Activated CD4-positive, alpha-beta T cell treated with anti-CD3 and anti-CD28 coated beads for 36 hours (primary cell): ENCODE results near the gene PDGFRA. TPM values are rescaled to one million over a fixed set of nuclear protein-coding genes. Genes with fewer than 3 reads are reported as not detected.

Experiments
- ATAC-seq: fragments of 200-7000 bp; cut with Tn5 transposase; one replicate; pipeline ENCODE4 v1.10.0; 2021; ENCODE audit warnings: mild to moderate bottlenecking, moderate library complexity
- CTCF ChIA-PET: fragments of 350-600 bp; sonication (Branson Sonifier 250); formaldehyde crosslinking; loops from one replicate; lab custom pipeline; 2021; ENCODE audit warnings: antibody characterized with exemption; lab: Charles Lee
- POLR2A ChIA-PET: fragments of 350-600 bp; sonication (Branson Sonifier 250); formaldehyde crosslinking; loops from one replicate; lab custom pipeline; 2021; ENCODE audit warnings: antibody characterized with exemption, inconsistent platforms; lab: Charles Lee
- DNase-seq: peaks from one replicate; pipeline ENCODE4 v3.0.0-alpha.2; 2020
- H3K27ac Mint-ChIP-seq: one replicate; pipeline ENCODE4 v1.8.0; 2021; ENCODE audit warnings: mixed read lengths
- H3K27me3 Mint-ChIP-seq: one replicate; pipeline ENCODE4 v1.8.0; 2021; ENCODE audit warnings: mixed read lengths
- H3K36me3 Mint-ChIP-seq: one replicate; pipeline ENCODE4 v1.8.0; 2021; ENCODE audit warnings: low read depth, mixed read lengths
- H3K4me1 Mint-ChIP-seq: one replicate; pipeline ENCODE4 v1.8.0; 2021; ENCODE audit warnings: mixed read lengths
- H3K4me3 Mint-ChIP-seq: one replicate; pipeline ENCODE4 v1.8.0; 2021; ENCODE audit warnings: mild to moderate bottlenecking, moderate library complexity, mixed read lengths
- H3K9me3 Mint-ChIP-seq: one replicate; pipeline ENCODE4 v1.8.0; 2021; ENCODE audit warnings: low read depth, mixed read lengths
- intact Hi-C, 2 experiments: fragments of 100-400 bp; cut with DNase I in 1 of 2; cut with micrococcal nuclease in 1 of 2; formaldehyde crosslinking; loops; one replicate each; pipeline versions ENCODE4 v1.14.2 to v1.15.1; 2022 to 2024; cut with DNase I, micrococcal nuclease
- total RNA-seq, 2 experiments: library from RNA; stranded (reverse); gene quantifications; one replicate each; pipeline ENCODE4 v1.2.3, GENCODE V29; 2021

Gene PDGFRA
- total RNA-seq, 2 experiments from 2014 or later: not detected

GRCh38 chr4:54213761-54214160 lies 15.3 kb upstream of the PDGFRA start:
- ChIA-PET CTCF (interaction anchor here (0.5 to 8.4 kb wide), 3 partner anchors 19 to 284 kb away, joined by 3 to 107 read pairs (median 9); no protein-coding TSS in a partner anchor), POLR2A (no interaction called here)
- Mint-ChIP-seq H3K9me3 (no peaks in the 10 kb centered on the region), H3K4me3 (no peak overlapping the region), H3K27me3 (peaks cover 27% of the 10 kb centered on the region), H3K4me1 (peaks cover 3% of the 10 kb centered on the region), H3K27ac (no peak overlapping the region), H3K36me3 (no peaks in the 10 kb centered on the region)
- intact Hi-C loops: no loop called here
- DNase-seq: no peak
- no peak for ATAC-seq

- ChIA-PET POLR2A (interaction anchor here (0.7 kb wide), 1 partner anchor 930 kb away, joined by 3 read pairs; no protein-coding TSS in a partner anchor), CTCF (interaction anchor here (0.8 to 8.4 kb wide), 5 partner anchors 13 to 306 kb away, joined by 3 to 107 read pairs (median 4); no protein-coding TSS in a partner anchor)
- Mint-ChIP-seq H3K4me1 (peaks cover 3% of the 10 kb centered on the region), H3K27ac (no peak overlapping the region), H3K27me3 (peaks cover 27% of the 10 kb centered on the region), H3K9me3 (no peaks in the 10 kb centered on the region), H3K4me3 (no peak overlapping the region), H3K36me3 (no peaks in the 10 kb centered on the region)
- no peak for ATAC-seq
- no peak for DNase-seq
- intact Hi-C loops: loop anchor here in 1 of 2 experiments (5.0 kb wide), 1 partner anchor 1018 kb away; no protein-coding TSS in a partner anchor
These were observed 13.6 kb upstream of the PDGFRA start for GRCh38 chr4:54215379-54216077.

- H3K36me3 Mint-ChIP-seq: no peaks in the 10 kb centered on the region
- intact Hi-C loops: loop anchor here (1.0 to 5.0 kb wide), 3 partner anchors 288 to 1021 kb away; no protein-coding TSS in a partner anchor
- CTCF ChIA-PET: interaction anchor here (0.6 to 8.4 kb wide), 13 partner anchors 10 to 511 kb away, joined by 3 to 107 read pairs (median 4); no protein-coding TSS in a partner anchor
These were observed 11.2 kb upstream of the PDGFRA start for GRCh38 chr4:54217642-54218495.

GRCh38 chr4:54218736-54219135 lies 10.4 kb upstream of the PDGFRA start:
- H3K4me1 Mint-ChIP-seq: peaks cover 3% of the 10 kb centered on the region
- intact Hi-C loops: loop anchor here in 1 of 2 experiments (5.0 kb wide), 1 partner anchor 1021 kb away; no protein-coding TSS in a partner anchor
- DNase-seq (no peak), ATAC-seq (no peak)
- ChIA-PET POLR2A (no interaction called here), CTCF (interaction anchor here (0.6 to 8.4 kb wide), 12 partner anchors 9 to 1559 kb away, joined by 3 to 107 read pairs (median 4); no protein-coding TSS in a partner anchor)
- no peak overlapping the region for H3K27ac Mint-ChIP-seq
- H3K4me3 Mint-ChIP-seq: no peak overlapping the region
- H3K9me3 Mint-ChIP-seq: no peaks in the 10 kb centered on the region
- H3K36me3 Mint-ChIP-seq: no peaks in the 10 kb centered on the region
- H3K27me3 Mint-ChIP-seq: peaks cover 28% of the 10 kb centered on the region

More at GRCh38 chr4:54217642-54218495, 11.2 kb upstream of the PDGFRA start:
- no peak overlapping the region for H3K27ac Mint-ChIP-seq
- ATAC-seq (peak; percentile 89), DNase-seq (peak; percentile 68)
- H3K27me3 Mint-ChIP-seq: peaks cover 27% of the 10 kb centered on the region
- H3K4me1 Mint-ChIP-seq: peaks cover 3% of the 10 kb centered on the region
- H3K4me3 Mint-ChIP-seq: peak overlapping the region; percentile 45
- POLR2A ChIA-PET: no interaction called here
- H3K9me3 Mint-ChIP-seq: no peaks in the 10 kb centered on the region

- ChIA-PET POLR2A (no interaction called here), CTCF (interaction anchor here (0.8 to 1.4 kb wide), 2 partner anchors 9 to 295 kb away, joined by 3 to 6 read pairs; no protein-coding TSS in a partner anchor)
- intact Hi-C loops: no loop called here
- Mint-ChIP-seq H3K27me3 (peaks cover 65% of the 10 kb centered on the region), H3K36me3 (no peaks in the 10 kb centered on the region), H3K4me3 (no peak overlapping the region), H3K4me1 (peaks cover 30% of the 10 kb centered on the region), H3K27ac (no peak overlapping the region), H3K9me3 (no peaks in the 10 kb centered on the region)
- DNase-seq: no peak
- no peak for ATAC-seq
These were observed 4.0 kb upstream of the PDGFRA start for GRCh38 chr4:54224996-54225597.

GRCh38 chr4:54225598-54226403 lies 3.3 kb upstream of the PDGFRA start:
- intact Hi-C loops: loop anchor here in 1 of 2 experiments (2.0 kb wide), 1 partner anchor 319 kb away; no protein-coding TSS in a partner anchor
- ChIA-PET POLR2A (no interaction called here), CTCF (interaction anchor here (0.5 to 1.4 kb wide), 5 partner anchors 8 to 593 kb away, joined by 3 to 6 read pairs (median 4); no protein-coding TSS in a partner anchor)
- Mint-ChIP-seq H3K27ac (no peak overlapping the region), H3K9me3 (no peaks in the 10 kb centered on the region), H3K4me3 (peak overlapping the region; percentile 47), H3K4me1 (peaks cover 30% of the 10 kb centered on the region), H3K36me3 (no peaks in the 10 kb centered on the region), H3K27me3 (peaks cover 68% of the 10 kb centered on the region)
- DNase-seq: peak; percentile 11
- no peak for ATAC-seq

GRCh38 chr4:54226404-54227255 lies 2.5 kb upstream of the PDGFRA start:
- H3K4me3 Mint-ChIP-seq: peak overlapping the region; percentile 47
- no peaks in the 10 kb centered on the region for H3K36me3 Mint-ChIP-seq
- H3K4me1 Mint-ChIP-seq: peaks cover 36% of the 10 kb centered on the region
- H3K27ac Mint-ChIP-seq: no peak overlapping the region
- H3K9me3 Mint-ChIP-seq: no peaks in the 10 kb centered on the region
- ChIA-PET POLR2A (no interaction called here), CTCF (interaction anchor here (0.7 to 1.4 kb wide), 4 partner anchors 7 to 594 kb away, joined by 3 to 6 read pairs (median 4); no protein-coding TSS in a partner anchor)
- DNase-seq: peak; percentile 12
- H3K27me3 Mint-ChIP-seq: peaks cover 74% of the 10 kb centered on the region
- intact Hi-C loops: loop anchor here in 1 of 2 experiments (2.0 kb wide), 1 partner anchor 320 kb away; no protein-coding TSS in a partner anchor
- ATAC-seq: no peak

GRCh38 chr4:54227256-54228055 lies 1.6 kb upstream of the PDGFRA start:
- POLR2A ChIA-PET: no interaction called here
- Mint-ChIP-seq H3K27me3 (peaks cover 78% of the 10 kb centered on the region), H3K9me3 (no peaks in the 10 kb centered on the region), H3K4me3 (peak overlapping the region; percentile 39), H3K36me3 (no peaks in the 10 kb centered on the region), H3K4me1 (peaks cover 41% of the 10 kb centered on the region), H3K27ac (no peak overlapping the region)
- ATAC-seq (peak; percentile 14), DNase-seq (peak; percentile 12)
- intact Hi-C loops: loop anchor here (1.0 to 2.0 kb wide), 2 partner anchors 319 to 321 kb away; no protein-coding TSS in a partner anchor
- CTCF ChIA-PET: interaction anchor here (0.6 to 1.1 kb wide), 5 partner anchors 9 to 757 kb away, joined by 3 to 6 read pairs (median 3); no protein-coding TSS in a partner anchor

- no peak overlapping the region for H3K27ac Mint-ChIP-seq
These were observed 1.0 kb upstream of the PDGFRA start for GRCh38 chr4:54228056-54228527.

More at GRCh38 chr4:54228056-54228527, 1.0 kb upstream of the PDGFRA start:
- intact Hi-C loops: loop anchor here in 1 of 2 experiments (1.0 kb wide), 1 partner anchor 320 kb away; no protein-coding TSS in a partner anchor
- Mint-ChIP-seq H3K9me3 (no peaks in the 10 kb centered on the region), H3K4me3 (peak overlapping the region; percentile 28), H3K4me1 (peaks cover 41% of the 10 kb centered on the region), H3K36me3 (no peaks in the 10 kb centered on the region), H3K27me3 (peaks cover 74% of the 10 kb centered on the region)
- CTCF ChIA-PET: interaction anchor here (0.6 to 1.1 kb wide), 9 partner anchors 9 to 874 kb away, joined by 3 to 6 read pairs (median 3); no protein-coding TSS in a partner anchor
- POLR2A ChIA-PET: no interaction called here
- ATAC-seq (peak; percentile 74), DNase-seq (peak; percentile 81)
